Activated CD4-positive, alpha-beta T cell treated with anti-CD3 and anti-CD28 coated beads, Interleukin-2, amount 10 ng/mL, durations not matched to agents 24 days and 14 days (primary cell): ENCODE data around the gene SORCS2. TPM values are rescaled to one million over a fixed set of nuclear protein-coding genes. Genes with fewer than 3 reads are reported as not detected.
A peak's percentile ranks its signal among the peaks of the same experiment; 100 is the strongest.

Experiments
- DNase-seq: peaks from one replicate; pipeline ENCODE4 v3.0.0; 2022
- H3K27ac Mint-ChIP-seq: one replicate; pipeline ENCODE4 v1.8.0; 2022; ENCODE audit warnings: mild to moderate bottlenecking, mixed read lengths
- H3K27me3 Mint-ChIP-seq: one replicate; pipeline ENCODE4 v1.8.0; 2022; ENCODE audit warnings: mixed read lengths
- H3K36me3 Mint-ChIP-seq: one replicate; pipeline ENCODE4 v1.8.0; 2022; ENCODE audit warnings: low read depth, mild to moderate bottlenecking, mixed read lengths
- H3K4me1 Mint-ChIP-seq: one replicate; pipeline ENCODE4 v1.8.0; 2021; ENCODE audit warnings: mixed read lengths
- H3K4me3 Mint-ChIP-seq: one replicate; pipeline ENCODE4 v1.8.0; 2022; ENCODE audit warnings: mild to moderate bottlenecking, moderate library complexity, mixed read lengths
- H3K9me3 Mint-ChIP-seq: one replicate; pipeline ENCODE4 v1.8.0; 2021; ENCODE audit warnings: mixed read lengths
- intact Hi-C: fragments of 100-400 bp; cut with micrococcal nuclease; formaldehyde crosslinking; loops from one replicate; pipeline ENCODE4 v1.15.1; 2023
- total RNA-seq: library from RNA; stranded (reverse); gene quantifications from 2 replicates; pipeline ENCODE4 v1.2.3, GENCODE V29; 2022

Gene SORCS2
- total RNA-seq, 1 donor from 2014 or later = not detected

DNA sequence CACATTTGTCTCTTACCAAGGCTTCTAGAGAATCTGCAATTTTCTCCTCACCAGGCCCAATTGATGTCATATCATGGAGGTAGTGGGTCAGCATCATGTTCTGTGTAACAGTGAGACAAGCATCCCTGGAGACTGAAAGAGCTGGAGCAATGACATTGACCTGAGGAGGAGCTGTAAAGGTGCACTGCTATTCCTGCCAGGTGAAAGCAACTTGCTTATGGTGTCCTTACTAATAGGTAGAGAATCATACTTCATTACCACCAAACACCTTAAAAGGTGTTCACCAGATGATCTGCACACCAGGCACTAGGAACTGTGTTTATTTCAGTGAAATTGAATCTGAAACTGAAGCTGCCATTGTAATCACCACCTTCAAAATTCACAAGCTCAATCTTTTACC, 558.6 kb downstream of the SORCS2 start:
- Mint-ChIP-seq H3K4me1 (peaks cover 15% of the 10 kb centered on the region), H3K27me3 (no peaks in the 10 kb centered on the region), H3K36me3 (no peaks in the 10 kb centered on the region), H3K27ac (no peak overlapping the region), H3K4me3 (no peak overlapping the region), H3K9me3 (no peaks in the 10 kb centered on the region)
- intact Hi-C loops = no loop called here
- no peak for DNase-seq

- intact Hi-C loops = no loop called here
- H3K27ac Mint-ChIP-seq = no peak overlapping the region
- no peaks in the 10 kb centered on the region for H3K27me3 Mint-ChIP-seq
These were observed 560.3 kb downstream of the SORCS2 start for GRCh38 chr4:7752649-7753048.

GRCh38 chr4:7753271-7753670, 560.9 kb downstream of the SORCS2 start:
- no peaks in the 10 kb centered on the region for H3K9me3 Mint-ChIP-seq
- peaks cover 24% of the 10 kb centered on the region for H3K4me1 Mint-ChIP-seq
- H3K4me3 Mint-ChIP-seq = no peak overlapping the region
- no peak for DNase-seq
- H3K36me3 Mint-ChIP-seq = peaks cover 1% of the 10 kb centered on the region
- H3K27me3 Mint-ChIP-seq = no peaks in the 10 kb centered on the region
- H3K27ac Mint-ChIP-seq = no peak overlapping the region
- intact Hi-C loops = no loop called here

More at GRCh38 chr4:7752649-7753048, 560.3 kb downstream of the SORCS2 start:
- Mint-ChIP-seq H3K9me3 (no peaks in the 10 kb centered on the region), H3K4me3 (no peak overlapping the region), H3K36me3 (no peaks in the 10 kb centered on the region), H3K4me1 (peaks cover 21% of the 10 kb centered on the region)
- DNase-seq = no peak

GRCh38 chr4:7753931-7754465, 561.7 kb downstream of the SORCS2 start:
- H3K36me3 Mint-ChIP-seq = peaks cover 3% of the 10 kb centered on the region
- no peaks in the 10 kb centered on the region for H3K9me3 Mint-ChIP-seq
- no peak overlapping the region for H3K4me3 Mint-ChIP-seq
- H3K27me3 Mint-ChIP-seq = no peaks in the 10 kb centered on the region
- peaks cover 28% of the 10 kb centered on the region for H3K4me1 Mint-ChIP-seq
- no peak overlapping the region for H3K27ac Mint-ChIP-seq
- no peak for DNase-seq
- intact Hi-C loops = no loop called here

DNA sequence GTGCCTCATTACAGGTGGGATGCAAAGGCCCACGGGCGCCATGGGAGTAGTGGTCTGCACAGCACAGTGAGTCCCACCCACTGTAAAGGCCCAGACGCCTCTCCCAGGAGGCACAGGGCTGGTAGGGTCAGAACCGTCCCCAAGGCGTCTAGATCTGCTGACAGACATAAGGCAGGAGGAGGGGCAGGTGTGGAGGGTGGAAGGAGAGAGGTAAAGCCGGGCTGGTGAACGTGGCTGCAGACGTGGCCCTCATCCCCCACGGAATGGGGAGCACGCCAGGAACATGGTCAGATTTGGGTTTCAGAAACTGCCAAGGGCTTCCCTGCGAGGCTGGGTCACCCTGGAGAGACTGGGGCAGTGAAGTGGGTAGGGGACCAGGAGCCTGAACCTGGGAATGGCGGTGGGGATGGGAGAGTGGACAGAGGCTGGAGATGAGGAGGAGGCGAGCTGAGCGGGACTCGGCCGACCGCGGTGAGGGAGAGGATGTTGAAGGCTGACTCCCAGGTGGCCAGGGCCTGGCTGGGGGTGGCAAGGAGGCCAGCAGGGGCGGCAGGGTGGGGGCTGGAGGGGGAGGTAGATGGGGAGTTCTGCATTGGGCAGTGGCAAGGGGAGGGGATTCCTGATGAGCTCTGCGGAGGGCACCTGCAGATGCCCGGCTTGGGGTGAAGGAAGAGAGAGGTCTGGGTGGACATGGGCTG, 562.4 kb downstream of the SORCS2 start:
- Mint-ChIP-seq H3K27ac (no peak overlapping the region), H3K4me3 (no peak overlapping the region), H3K9me3 (no peaks in the 10 kb centered on the region), H3K4me1 (peaks cover 28% of the 10 kb centered on the region), H3K36me3 (peaks cover 3% of the 10 kb centered on the region), H3K27me3 (no peaks in the 10 kb centered on the region)
- intact Hi-C loops = loop anchor here (5.0 kb wide), 2 partner anchors 102 to 213 kb away; no protein-coding TSS in a partner anchor
- no peak for DNase-seq

GRCh38 chr4:7755561-7755960, 563.2 kb downstream of the SORCS2 start:
- Mint-ChIP-seq H3K27ac (no peak overlapping the region), H3K36me3 (peaks cover 3% of the 10 kb centered on the region), H3K27me3 (no peaks in the 10 kb centered on the region), H3K4me1 (peaks cover 29% of the 10 kb centered on the region), H3K9me3 (no peaks in the 10 kb centered on the region), H3K4me3 (no peak overlapping the region)
- DNase-seq = no peak
- intact Hi-C loops = loop anchor here (5.0 kb wide), 2 partner anchors 103 to 212 kb away; no protein-coding TSS in a partner anchor

DNA sequence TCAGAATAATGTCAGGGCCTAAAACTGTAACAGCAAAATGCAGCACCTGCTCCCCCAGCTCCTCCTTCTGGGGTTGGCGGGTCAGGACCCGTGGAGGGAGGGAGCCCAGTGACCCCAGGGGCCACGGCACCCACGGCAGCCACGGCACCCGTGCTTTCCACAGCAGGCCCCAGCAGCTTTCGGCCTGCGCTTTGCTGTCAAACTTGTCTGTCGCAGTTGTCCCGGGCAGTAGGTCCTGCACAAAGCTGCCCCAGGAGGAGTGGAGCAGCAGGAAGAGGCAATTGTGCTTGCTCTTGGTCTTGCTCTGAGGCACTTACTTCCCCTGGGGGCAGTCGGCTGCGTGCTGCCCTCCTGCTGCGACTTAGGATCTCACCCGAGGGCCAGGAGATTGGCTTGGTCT, 563.7 kb downstream of the SORCS2 start:
- H3K9me3 Mint-ChIP-seq = no peaks in the 10 kb centered on the region
- H3K36me3 Mint-ChIP-seq = peaks cover 3% of the 10 kb centered on the region
- H3K27me3 Mint-ChIP-seq = no peaks in the 10 kb centered on the region
- no peak overlapping the region for H3K27ac Mint-ChIP-seq
- no peak overlapping the region for H3K4me3 Mint-ChIP-seq
- peaks cover 27% of the 10 kb centered on the region for H3K4me1 Mint-ChIP-seq
- DNase-seq = no peak
- intact Hi-C loops = loop anchor here (5.0 kb wide), 2 partner anchors 104 to 211 kb away; no protein-coding TSS in a partner anchor

DNA sequence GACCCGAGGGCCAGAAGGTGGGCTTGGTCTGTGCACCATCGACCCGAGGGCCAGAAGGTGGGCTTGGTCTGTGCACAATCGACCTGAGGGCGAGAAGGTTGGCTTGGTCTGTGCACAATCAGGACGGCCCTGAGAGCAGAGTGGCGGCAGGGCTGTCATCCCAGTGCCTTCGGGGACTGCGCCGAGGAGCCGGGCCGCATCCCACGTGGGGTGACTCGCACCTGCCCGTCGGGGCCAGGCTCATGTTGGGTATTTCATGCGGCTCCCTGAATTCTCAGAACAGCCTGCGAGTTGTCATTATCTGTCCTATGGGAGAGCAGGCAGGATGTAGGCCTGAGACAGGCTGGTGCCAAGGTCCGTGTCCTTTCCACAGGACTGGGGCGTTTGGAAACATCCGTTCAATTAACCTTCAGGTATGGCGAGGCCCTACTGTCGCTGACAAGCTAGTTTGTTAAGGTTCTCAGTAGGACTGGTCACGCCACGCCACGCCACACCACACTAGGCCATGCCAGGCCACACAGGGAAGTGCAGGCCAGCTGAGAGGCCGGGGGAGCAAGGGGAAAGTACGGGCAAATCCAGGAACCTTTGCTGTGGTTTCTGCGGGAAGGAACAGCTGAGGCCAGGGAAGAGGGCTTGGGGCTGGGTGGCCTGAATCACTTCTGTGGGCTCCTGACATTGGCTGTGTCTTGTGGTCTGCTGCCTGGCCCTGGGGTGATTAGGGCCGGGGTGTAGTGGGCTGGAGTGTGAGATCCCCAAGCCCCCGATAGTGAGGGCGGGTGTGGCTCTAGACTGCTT, 564.4 kb downstream of the SORCS2 start:
- no peaks in the 10 kb centered on the region for H3K9me3 Mint-ChIP-seq

DNA sequence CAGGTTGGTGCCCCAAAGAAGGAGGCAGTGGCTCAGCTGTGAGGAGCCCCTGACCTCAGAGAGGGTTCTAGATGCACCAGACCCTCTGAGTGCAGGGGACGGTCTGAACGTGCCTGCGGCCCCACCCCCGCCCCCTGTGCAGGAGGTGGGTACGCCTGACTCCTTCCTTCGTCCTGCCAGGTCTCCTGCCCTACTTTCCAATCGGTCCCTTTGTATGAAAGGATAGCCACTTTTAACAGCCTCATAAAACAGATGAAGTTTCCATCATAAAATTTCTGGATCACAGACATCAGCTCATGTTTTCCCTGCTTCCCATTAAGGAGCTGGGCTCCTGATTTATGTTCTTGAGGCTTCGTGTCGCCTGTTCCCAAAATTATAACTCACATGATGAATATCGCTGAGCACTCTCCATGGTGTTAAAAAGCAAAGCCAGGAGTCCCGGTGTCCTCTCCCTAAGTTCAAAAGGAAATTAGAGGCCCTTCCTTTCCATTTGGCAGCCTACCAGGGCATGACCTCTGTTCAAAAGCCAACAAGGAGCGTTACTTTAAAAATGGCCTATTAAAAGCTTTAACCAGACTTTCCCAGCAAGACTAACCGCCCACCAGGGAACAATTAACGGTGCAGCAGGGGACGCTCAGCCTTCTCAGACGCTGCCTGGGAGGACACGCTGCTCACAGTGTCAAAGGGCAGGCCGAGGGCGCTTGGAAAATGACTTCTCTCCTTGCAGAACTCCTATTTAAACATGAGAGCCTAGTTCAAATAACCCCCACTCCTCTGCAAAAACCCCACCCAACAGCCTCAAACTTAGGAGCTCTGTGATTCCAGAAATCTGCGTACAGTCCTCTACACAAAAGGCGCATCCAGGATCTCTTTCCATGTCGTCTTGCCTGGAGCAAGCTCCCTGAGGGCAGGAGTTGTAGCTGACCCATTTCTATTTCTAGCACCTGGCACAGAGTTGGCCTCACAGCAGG, 565.4 kb downstream of the SORCS2 start:
- Mint-ChIP-seq H3K9me3 (no peaks in the 10 kb centered on the region), H3K27me3 (no peaks in the 10 kb centered on the region), H3K4me1 (peaks cover 30% of the 10 kb centered on the region), H3K27ac (peak overlapping the region; percentile 71), H3K4me3 (no peak overlapping the region), H3K36me3 (peaks cover 6% of the 10 kb centered on the region)
- no peak for DNase-seq
- intact Hi-C loops = loop anchor here (5.0 kb wide), 2 partner anchors 105 to 210 kb away; no protein-coding TSS in a partner anchor

More for the DNA sequence above, 564.4 kb downstream of the SORCS2 start:
- DNase-seq = no peak
- peaks cover 5% of the 10 kb centered on the region for H3K36me3 Mint-ChIP-seq
- intact Hi-C loops = loop anchor here (5.0 kb wide), 2 partner anchors 104 to 211 kb away; no protein-coding TSS in a partner anchor
- H3K27me3 Mint-ChIP-seq = no peaks in the 10 kb centered on the region
- H3K4me3 Mint-ChIP-seq = no peak overlapping the region
- no peak overlapping the region for H3K27ac Mint-ChIP-seq
- peaks cover 28% of the 10 kb centered on the region for H3K4me1 Mint-ChIP-seq

DNA sequence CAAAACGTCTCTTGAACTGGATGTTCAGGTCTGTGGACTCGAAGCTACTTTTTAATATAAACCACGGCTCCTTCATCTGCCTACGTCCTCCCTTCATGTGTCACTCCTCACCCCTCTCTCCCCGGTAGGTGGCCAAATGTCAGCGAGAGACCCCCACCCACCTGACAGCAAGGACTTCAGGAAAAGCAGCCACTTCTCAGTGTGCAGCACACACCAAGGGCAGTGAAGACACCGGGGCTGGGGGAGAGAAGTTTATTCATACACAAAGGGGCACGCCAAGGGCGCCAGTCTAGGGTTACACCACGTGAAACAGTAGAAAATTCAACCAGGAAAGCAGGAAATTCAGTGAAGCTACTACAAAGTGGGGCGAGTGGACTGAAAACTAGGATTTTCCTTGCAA, 566.1 kb downstream of the SORCS2 start:
- Mint-ChIP-seq H3K27ac (peak overlapping the region; percentile 71), H3K27me3 (no peaks in the 10 kb centered on the region), H3K4me3 (peak overlapping the region; percentile 15), H3K4me1 (peaks cover 30% of the 10 kb centered on the region), H3K9me3 (no peaks in the 10 kb centered on the region), H3K36me3 (peaks cover 6% of the 10 kb centered on the region)
- intact Hi-C loops = loop anchor here (5.0 kb wide), 2 partner anchors 106 to 209 kb away; no protein-coding TSS in a partner anchor
- DNase-seq = no peak

- peaks cover 30% of the 10 kb centered on the region for H3K4me1 Mint-ChIP-seq
- intact Hi-C loops = loop anchor here (1.0 to 5.0 kb wide), 4 partner anchors 22 to 208 kb away; no protein-coding TSS in a partner anchor
These were observed 566.9 kb downstream of the SORCS2 start for GRCh38 chr4:7759216-7759615.

GRCh38 chr4:7759635-7760034, 567.3 kb downstream of the SORCS2 start:
- Mint-ChIP-seq H3K4me3 (peak overlapping the region; percentile 77), H3K4me1 (peaks cover 30% of the 10 kb centered on the region), H3K27ac (peak overlapping the region; percentile 83), H3K36me3 (peaks cover 6% of the 10 kb centered on the region), H3K9me3 (no peaks in the 10 kb centered on the region), H3K27me3 (no peaks in the 10 kb centered on the region)
- peak; percentile 65 for DNase-seq
- intact Hi-C loops = loop anchor here (1.0 to 5.0 kb wide), 4 partner anchors 22 to 208 kb away; no protein-coding TSS in a partner anchor

More at GRCh38 chr4:7759216-7759615, 566.9 kb downstream of the SORCS2 start:
- no peaks in the 10 kb centered on the region for H3K9me3 Mint-ChIP-seq
- H3K27me3 Mint-ChIP-seq = no peaks in the 10 kb centered on the region
- H3K27ac Mint-ChIP-seq = peak overlapping the region; percentile 83
- peaks cover 6% of the 10 kb centered on the region for H3K36me3 Mint-ChIP-seq
- DNase-seq = peak; percentile 90
- peak overlapping the region; percentile 77 for H3K4me3 Mint-ChIP-seq

- peaks cover 30% of the 10 kb centered on the region for H3K4me1 Mint-ChIP-seq
- no peak for DNase-seq
- H3K27me3 Mint-ChIP-seq = no peaks in the 10 kb centered on the region
- H3K4me3 Mint-ChIP-seq = peak overlapping the region; percentile 77
- H3K9me3 Mint-ChIP-seq = no peaks in the 10 kb centered on the region
- intact Hi-C loops = no loop called here
- H3K27ac Mint-ChIP-seq = peak overlapping the region; percentile 83
- H3K36me3 Mint-ChIP-seq = peaks cover 6% of the 10 kb centered on the region
These were observed 567.9 kb downstream of the SORCS2 start for GRCh38 chr4:7760228-7760627.
